Endometrial microvascular endothelial cells (primary cell): ENCODE results near the gene IGFBPL1. TPM values are rescaled to one million over a fixed set of nuclear protein-coding genes. Genes with fewer than 3 reads are reported as not detected.
"Not testable (repeated sequence)": the region's sequence is repeated elsewhere in the genome, so short reads cannot be mapped to it uniquely, and the experiment has no call there.

Experiments
- in situ Hi-C: cut with HindIII; loops from 2 replicates; pipeline ENCODE4 v1.10.0; 2017; ENCODE audit warnings: low sequenced_read_pairs, low pct_unique_long_range_greater_than_20kb; ENCODE audit errors: inconsistent ontology term
- total RNA-seq: library from RNA; depleted of rRNA; stranded (reverse); fragments of >200 nt; gene quantifications from one replicate; pipeline ENCODE4 v1.2.3, GENCODE V29; 2015; ENCODE audit errors: inconsistent ontology term

IGFBPL1 gene
- total RNA-seq, 1 donor from 2014 or later = not detected

DNA sequence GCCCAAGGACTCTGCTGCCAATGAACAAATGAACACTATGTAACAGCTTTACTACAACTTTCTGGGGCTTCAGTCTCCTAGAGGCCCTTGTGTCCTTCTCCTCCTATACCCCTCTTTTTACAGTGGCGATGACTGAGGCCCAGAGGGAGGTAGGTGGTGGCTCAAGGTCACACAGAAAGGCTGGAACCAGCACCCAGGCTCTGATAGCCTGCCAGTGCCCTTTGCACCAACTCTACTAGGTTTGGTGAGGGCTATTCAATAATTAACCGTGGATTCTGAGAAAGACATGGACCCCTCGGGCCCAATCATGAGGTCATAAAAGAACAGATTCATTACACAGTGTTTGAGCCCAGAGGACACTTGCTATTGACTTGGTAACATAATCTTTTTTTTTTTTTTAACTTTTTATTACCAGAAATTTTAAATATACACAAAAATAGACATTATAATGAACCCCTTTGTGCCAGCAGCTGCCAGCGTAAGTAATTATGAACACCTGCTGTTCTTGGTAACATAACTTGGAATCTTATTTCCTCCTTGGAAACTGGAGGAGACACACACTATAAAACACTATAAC lies 37.8 kb downstream of the IGFBPL1 start:
- in situ Hi-C loops = no loop called here

- in situ Hi-C loops = no loop called here
Observed at GRCh38 chr9:38385896-38386295, 38.4 kb downstream of the IGFBPL1 start.

- in situ Hi-C loops = no loop called here
Observed at GRCh38 chr9:38384990-38385848, 39.0 kb downstream of the IGFBPL1 start.

DNA sequence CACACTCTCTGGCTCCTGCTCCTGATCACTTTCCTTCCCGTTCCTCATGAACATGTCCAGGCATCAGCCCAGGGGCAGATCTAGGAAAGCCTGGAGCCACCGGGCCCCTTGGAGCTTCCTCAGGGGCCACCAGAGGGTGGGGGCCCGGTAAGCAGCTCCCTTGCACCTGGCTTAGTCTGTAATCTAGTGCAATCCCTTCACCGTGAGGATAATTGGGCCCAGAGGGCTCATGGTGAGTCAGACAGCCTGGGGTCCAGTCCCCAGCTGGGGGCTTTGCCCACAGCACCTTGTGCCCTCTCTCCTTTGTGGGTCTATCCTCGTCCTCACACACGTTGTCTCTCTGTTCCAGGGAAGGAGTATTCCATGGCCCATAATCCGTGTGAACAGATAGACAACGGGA lies 42.1 kb downstream of the IGFBPL1 start:
- in situ Hi-C loops = no loop called here

DNA sequence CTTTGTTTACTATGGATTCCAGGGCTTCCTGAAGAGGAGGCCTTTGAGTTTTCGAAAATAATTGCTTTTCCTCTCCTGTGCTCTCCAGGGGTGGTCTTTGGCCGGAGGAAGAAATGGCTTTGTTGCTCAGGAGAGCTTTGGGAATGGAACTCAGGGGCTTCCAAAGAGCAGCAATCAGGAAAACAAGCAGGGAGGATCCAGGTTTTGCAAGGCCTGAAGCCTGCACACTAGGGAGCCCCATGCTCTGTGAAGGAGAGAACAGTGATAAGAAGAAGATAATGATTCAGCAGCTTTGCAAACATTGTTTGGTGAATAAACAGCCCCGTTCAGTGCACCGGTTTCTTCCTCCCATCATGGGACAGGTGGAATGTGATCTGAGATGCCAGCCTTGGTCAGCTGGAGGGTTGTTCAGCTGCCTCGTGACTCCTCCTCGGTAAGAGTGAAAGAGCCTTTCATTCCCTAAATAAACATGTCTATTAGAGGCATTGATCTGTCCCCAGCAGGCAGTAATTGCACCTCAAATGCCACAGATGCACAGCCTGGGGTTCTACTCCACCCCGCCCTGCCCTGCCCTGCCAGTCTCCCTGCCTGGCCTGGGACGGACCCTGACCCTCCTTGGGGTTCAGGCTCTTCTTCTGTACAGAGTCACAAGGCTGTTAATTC lies 43.3 kb downstream of the IGFBPL1 start:
- in situ Hi-C loops = no loop called here

DNA sequence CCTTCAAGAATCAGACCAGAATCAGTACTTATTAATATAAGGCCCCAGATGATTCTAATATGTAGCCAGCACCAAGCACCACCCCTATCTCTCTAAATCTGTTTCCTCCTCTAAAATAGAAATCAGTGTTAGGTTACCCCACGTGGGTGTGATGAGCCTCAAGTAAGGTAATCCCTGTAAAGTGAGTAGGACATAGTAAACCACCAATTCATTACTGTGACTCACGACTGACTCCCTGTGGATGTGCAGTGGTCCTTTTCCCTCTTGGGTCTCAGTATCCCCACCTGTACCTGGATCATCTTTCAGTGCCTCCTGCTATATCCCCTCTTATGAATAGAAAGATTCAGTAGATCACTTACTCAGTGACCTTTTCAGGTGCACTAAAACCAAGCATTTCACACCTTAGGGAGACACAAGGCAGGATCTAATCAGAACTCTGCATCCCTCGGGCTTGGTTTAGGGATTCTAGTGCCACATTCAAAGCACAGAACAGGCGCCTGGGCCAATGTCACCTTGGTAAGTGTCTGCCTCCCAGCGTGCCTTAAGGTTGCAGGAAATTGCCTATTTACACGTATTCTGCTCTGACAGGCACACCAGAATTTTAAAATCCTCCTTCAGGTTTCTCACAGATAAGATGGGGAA lies 43.9 kb downstream of the IGFBPL1 start:
- in situ Hi-C loops = no loop called here

- in situ Hi-C loops = not testable (repeated sequence)
Observed at GRCh38 chr9:38377336-38378083, 46.7 kb downstream of the IGFBPL1 start.

GRCh38 chr9:38376021-38376670 lies 48.1 kb downstream of the IGFBPL1 start:
- in situ Hi-C loops = no loop called here

GRCh38 chr9:38375572-38375963 lies 48.7 kb downstream of the IGFBPL1 start:
- in situ Hi-C loops = no loop called here

DNA sequence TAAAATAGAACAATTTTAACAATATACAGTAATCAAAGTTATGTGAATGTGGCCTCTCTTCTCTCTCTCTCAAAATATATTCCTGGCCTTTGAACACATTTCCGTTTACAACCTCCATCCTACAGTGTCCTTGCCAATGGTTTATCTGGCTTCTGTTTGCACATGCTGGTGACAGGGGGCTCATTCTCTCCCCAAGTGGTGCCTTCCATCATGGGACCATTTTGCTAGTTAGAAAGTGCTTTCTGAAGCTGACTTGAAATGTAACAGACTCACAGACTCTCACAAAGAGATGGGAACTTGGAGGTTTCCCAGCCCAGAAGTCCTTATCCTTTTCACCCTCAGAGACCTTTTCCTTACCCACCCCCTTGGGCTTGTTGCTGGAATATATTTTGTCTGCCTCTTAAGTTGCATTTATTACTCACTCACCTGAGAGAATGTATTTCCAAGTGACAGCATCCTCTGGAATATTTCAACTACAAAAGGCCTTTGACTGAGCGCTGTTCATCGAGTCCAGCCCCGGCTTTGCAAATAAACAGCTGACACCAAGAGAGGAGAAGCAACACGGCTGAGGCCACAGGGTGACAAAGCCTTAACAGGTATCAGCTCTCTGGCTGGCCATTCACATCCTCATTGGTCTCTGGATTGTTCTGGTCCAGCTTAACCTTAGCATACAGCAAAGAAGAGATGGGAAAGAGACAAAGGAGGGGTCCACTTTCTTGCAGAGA lies 49.2 kb downstream of the IGFBPL1 start:
- in situ Hi-C loops = no loop called here

- in situ Hi-C loops = no loop called here
Observed at GRCh38 chr9:38373679-38374078, 50.6 kb downstream of the IGFBPL1 start.

DNA sequence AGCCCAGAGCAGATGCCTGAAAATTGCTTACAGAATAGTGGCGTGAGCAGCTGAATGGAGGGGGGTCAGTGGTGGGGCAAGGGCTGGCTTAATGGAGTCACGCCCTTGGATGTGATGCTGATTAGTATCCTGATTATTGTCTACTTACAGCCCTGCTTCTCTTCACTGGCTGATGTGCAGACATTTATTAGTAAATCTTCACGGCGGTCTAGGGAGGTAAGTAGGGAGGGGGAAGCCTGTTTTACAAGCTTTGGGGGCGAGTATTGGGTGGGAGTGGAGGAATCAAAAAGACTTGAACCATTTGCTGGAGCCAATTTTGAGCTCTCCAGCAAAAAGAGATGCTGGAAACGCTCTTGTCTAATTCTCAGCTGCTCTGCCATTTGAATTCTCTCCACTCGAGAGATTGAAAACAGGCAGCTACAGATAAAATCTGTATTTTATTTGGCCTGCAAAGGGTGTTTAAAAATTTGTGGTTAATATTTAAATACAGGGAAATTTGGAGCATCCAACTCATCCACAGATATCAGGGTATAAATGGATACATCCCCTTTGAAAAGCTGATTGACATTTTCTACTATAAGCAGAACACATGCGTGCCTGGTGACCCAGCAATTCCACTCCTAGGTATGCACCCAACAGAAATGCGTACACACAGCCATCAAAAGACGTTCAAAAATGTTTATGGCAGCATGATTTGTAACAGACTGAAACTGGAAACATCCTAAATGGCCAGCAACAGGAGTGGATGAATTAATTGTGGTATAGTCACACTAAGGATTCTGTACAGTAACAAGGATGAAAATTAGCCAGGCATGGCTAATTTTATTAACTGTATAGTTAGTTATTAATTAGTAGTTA lies 51.3 kb downstream of the IGFBPL1 start:
- in situ Hi-C loops = no loop called here

DNA sequence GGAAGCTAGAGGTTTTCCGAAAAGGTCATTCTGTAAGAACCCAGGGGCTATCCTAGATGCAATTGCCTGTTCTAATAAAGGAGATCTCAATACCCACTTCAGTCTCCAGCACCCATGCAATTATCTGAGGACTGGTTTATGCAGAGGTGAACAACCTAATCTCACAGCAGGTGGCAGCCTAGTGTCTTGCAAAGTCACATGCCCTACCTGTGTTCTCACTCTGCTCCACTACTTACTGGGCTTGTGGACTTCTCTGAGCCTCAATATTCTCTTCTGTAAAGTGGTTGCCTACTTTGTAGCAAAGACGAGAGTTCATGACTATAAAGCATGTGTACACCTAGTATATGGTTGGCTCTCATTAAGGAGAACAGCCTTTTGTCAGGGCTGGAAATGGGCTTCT lies 52.8 kb downstream of the IGFBPL1 start:
- in situ Hi-C loops = no loop called here

DNA sequence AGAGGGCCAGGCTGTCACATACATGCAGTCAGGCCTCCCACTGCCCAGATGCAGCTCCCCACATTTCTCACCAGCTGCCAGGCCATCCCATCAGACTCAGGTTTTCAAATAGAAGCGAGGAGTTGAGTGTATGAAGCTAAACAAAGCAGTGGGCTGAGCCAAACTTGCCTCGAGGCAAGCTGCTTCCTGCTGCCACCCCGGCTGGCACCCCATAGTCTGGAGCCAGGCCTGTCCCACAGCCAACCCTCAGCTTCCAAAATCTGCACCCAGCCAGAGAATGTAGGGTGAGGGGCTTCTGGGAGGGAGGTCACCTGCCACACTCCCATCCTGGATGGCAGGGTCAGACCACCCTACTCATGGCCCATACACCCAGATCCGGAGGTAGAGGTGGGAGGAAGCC lies 54.1 kb downstream of the IGFBPL1 start:
- in situ Hi-C loops = no loop called here

- in situ Hi-C loops = no loop called here
Observed at GRCh38 chr9:38368731-38369130, 55.5 kb downstream of the IGFBPL1 start.

GRCh38 chr9:38367898-38368297 lies 56.4 kb downstream of the IGFBPL1 start:
- in situ Hi-C loops = no loop called here

DNA sequence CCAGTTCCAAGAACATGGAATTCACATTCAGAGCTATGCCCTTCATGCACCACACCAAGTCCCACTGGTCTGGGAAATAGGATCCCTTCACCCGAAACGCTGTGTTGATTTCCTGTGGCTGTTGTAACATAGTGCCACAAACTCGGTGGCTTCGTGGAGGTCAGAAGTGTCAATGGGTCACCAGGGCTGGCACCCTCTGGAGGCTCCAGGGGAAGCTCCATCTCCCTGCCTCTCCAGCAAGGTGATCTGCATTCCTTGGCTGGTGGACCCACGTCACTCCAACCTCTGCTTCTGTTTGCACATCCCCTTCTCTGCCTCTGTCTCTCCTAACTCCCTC lies 60.7 kb downstream of the IGFBPL1 start:
- in situ Hi-C loops = no loop called here
